ENCODE measurements around the gene SDHAF1. TPM values are rescaled to one million over a fixed set of nuclear protein-coding genes. Genes with fewer than 3 reads are reported as not detected.
A peak's percentile ranks its signal among the peaks of the same experiment; 100 is the strongest.
"Not testable (repeated sequence)": the region's sequence is repeated elsewhere in the genome, so short reads cannot be mapped to it uniquely, and the experiment has no call there.

Gene SDHAF1
- 10 to 100 TPM; 19.6 to 20.0 TPM for total RNA-seq
- long read RNA-seq, transcript SDHAF1-201 (1 exons, 1,117 nt), result major isoform, 27 of 27 reads
- long read RNA-seq, partial matches to known transcripts, result 0 of 27 reads
- long read RNA-seq, other reads (novel, unspliced or antisense), result 0 of 27 reads

- ATAC-seq, result peak; percentile 96
- peak; percentile 98 for DNase-seq
- intact Hi-C loops (cut with DNase I, micrococcal nuclease), result no loop called here
Measured at GRCh38 chr19:35995048-35995993, at the start of gene SDHAF1. Gene SDHAF1, plus strand, starts transcription at chr19:35995188. Its CDS starts 87 bp downstream, at chr19:35995275.

- DNase-seq (no peak), ATAC-seq (no peak)
- intact Hi-C loops (cut with DNase I, micrococcal nuclease), result no loop called here
Measured at GRCh38 chr19:35946203-35946602, 48.8 kb upstream of the SDHAF1 start.

- intact Hi-C loops (cut with DNase I, micrococcal nuclease), result no loop called here
- DNase-seq (no peak), ATAC-seq (no peak)
Measured at GRCh38 chr19:35949131-35949530, 45.9 kb upstream of the SDHAF1 start.

GRCh38 chr19:35955881-35956634 is 38.9 kb upstream of the SDHAF1 start:
- DNase-seq, result no peak
- no peak for ATAC-seq
- intact Hi-C loops (cut with DNase I, micrococcal nuclease), result no loop called here

GRCh38 chr19:35957411-35957810 is 37.6 kb upstream of the SDHAF1 start:
- intact Hi-C loops (cut with DNase I, micrococcal nuclease); DNase-seq; ATAC-seq: not testable (repeated sequence)

- no peak for ATAC-seq
- no peak for DNase-seq
- intact Hi-C loops (cut with DNase I, micrococcal nuclease), result no loop called here
Measured at GRCh38 chr19:35958660-35959039, 36.3 kb upstream of the SDHAF1 start.

GRCh38 chr19:35959040-35959967 is 35.7 kb upstream of the SDHAF1 start:
- peak; percentile 59 for ATAC-seq
- DNase-seq, result peak in 1 of 2 donors; percentile 40
- intact Hi-C loops (cut with DNase I, micrococcal nuclease), result no loop called here

GRCh38 chr19:35959968-35960320 is 35.0 kb upstream of the SDHAF1 start:
- ATAC-seq, result no peak
- intact Hi-C loops (cut with DNase I, micrococcal nuclease), result no loop called here
- DNase-seq, result no peak

GRCh38 chr19:35960432-35960972 is 34.5 kb upstream of the SDHAF1 start:
- DNase-seq, result no peak
- intact Hi-C loops (cut with DNase I, micrococcal nuclease), result no loop called here
- ATAC-seq, result no peak

GRCh38 chr19:35963514-35963913 is 31.5 kb upstream of the SDHAF1 start:
- ATAC-seq, result peak; percentile 52
- DNase-seq, result peak in 1 of 2 donors; percentile 41

GRCh38 chr19:35966771-35967170 is 28.2 kb upstream of the SDHAF1 start:
- DNase-seq (no peak), ATAC-seq (no peak)
- intact Hi-C loops (cut with DNase I, micrococcal nuclease), result no loop called here

More at GRCh38 chr19:35963514-35963913, 31.5 kb upstream of the SDHAF1 start:
- intact Hi-C loops (cut with DNase I, micrococcal nuclease), result no loop called here

- intact Hi-C loops (cut with DNase I, micrococcal nuclease), result no loop called here
- DNase-seq, result no peak
- no peak for ATAC-seq
Measured at GRCh38 chr19:35973487-35973886, 21.5 kb upstream of the SDHAF1 start.

GRCh38 chr19:35975608-35976214 is 19.3 kb upstream of the SDHAF1 start:
- intact Hi-C loops (cut with DNase I, micrococcal nuclease), result no loop called here
- no peak for ATAC-seq

GRCh38 chr19:35977446-35978222 is 17.4 kb upstream of the SDHAF1 start:
- ATAC-seq, result no peak
- DNase-seq, result no peak
- intact Hi-C loops (cut with DNase I, micrococcal nuclease), result no loop called here

More at GRCh38 chr19:35975608-35976214, 19.3 kb upstream of the SDHAF1 start:
- no peak for DNase-seq

GRCh38 chr19:35978271-35978670 is 16.7 kb upstream of the SDHAF1 start:
- DNase-seq (no peak), ATAC-seq (no peak)
- intact Hi-C loops (cut with DNase I, micrococcal nuclease), result no loop called here

GRCh38 chr19:35978832-35979365 is 16.1 kb upstream of the SDHAF1 start:
- ATAC-seq (no peak), DNase-seq (no peak)
- intact Hi-C loops (cut with DNase I, micrococcal nuclease), result no loop called here

- intact Hi-C loops (cut with DNase I, micrococcal nuclease); ATAC-seq; DNase-seq: not testable (repeated sequence)
Measured at GRCh38 chr19:35980997-35981396, 14.0 kb upstream of the SDHAF1 start.
